Nephron progenitor cell (in vitro differentiated cells): Measurements from ENCODE around the gene KLK13.

Experiments used
- DNase-seq: peaks from one replicate; pipeline ENCODE4 v3.0.0; 2021
- H3K27ac Mint-ChIP-seq: 2 replicates; pipeline ENCODE4 v1.8.0; 2021; ENCODE audit warnings: mild to moderate bottlenecking, moderate library complexity, mixed read lengths
- H3K27me3 Mint-ChIP-seq: 2 replicates; pipeline ENCODE4 v1.8.0; 2021; ENCODE audit warnings: mild to moderate bottlenecking, low read depth, mixed read lengths; ENCODE audit not compliant: poor library complexity
- H3K36me3 Mint-ChIP-seq: 2 replicates; pipeline ENCODE4 v1.8.0; 2021; ENCODE audit warnings: low read depth, mixed read lengths
- H3K4me1 Mint-ChIP-seq: 2 replicates; pipeline ENCODE4 v1.8.0; 2021; ENCODE audit warnings: mixed read lengths
- H3K4me3 Mint-ChIP-seq: 2 replicates; pipeline ENCODE4 v1.8.0; 2021; ENCODE audit warnings: mild to moderate bottlenecking, moderate library complexity, mixed read lengths
- H3K9me3 Mint-ChIP-seq: 2 replicates; pipeline ENCODE4 v1.8.0; 2021; ENCODE audit warnings: mild to moderate bottlenecking, moderate library complexity, mixed read lengths
- TF ChIP-seq, protein P1 (sequence below): fragments of 200-600 bp; sonication (generic); IDR thresholded peaks from 2 replicates; pipeline ENCODE4 v1.5.0; 2021; ENCODE audit warnings: antibody characterized with exemption

KLK13 gene

DNA sequence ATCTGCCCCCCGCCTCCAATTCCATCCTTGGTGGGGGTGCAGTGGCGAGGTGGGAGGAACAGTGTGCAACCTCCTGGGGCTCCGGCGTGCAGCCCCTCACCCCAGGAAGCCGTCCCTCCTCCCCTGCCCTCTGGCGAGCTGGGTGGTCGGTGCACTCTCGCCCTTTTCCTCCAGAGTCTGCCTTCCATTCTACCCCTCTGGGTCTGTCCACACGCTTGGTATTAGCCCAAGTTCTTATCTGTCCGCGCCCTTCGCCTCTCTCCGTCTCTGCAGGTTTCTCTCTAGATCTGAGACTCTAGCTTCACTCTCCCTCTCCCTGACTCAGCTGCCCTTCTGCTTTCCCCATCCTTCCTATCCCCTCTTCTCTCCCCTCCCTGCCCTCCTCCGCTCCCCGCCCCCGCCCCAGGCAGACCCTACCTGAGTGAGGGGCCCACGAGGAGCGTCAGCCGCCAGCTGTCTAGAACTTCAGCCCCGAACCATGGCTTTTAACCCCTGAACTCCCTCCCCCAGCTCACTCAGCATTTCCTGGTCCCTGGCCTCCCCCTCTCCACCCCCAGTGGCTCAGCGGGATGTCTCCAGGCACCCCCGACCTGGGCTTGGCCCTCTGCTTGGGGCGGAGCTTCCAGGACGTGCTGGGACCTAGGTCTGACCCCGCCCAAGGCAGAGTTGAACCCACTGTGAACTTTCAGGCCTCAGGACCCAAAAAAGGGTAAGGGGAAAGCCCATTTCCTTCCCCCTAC lies 499 bp upstream of the KLK13 start:
- peaks cover 54% of the 10 kb centered on the region for H3K27me3 Mint-ChIP-seq
- H3K27ac Mint-ChIP-seq: no peak overlapping the region
- TF ChIP-seq, protein P1, sequence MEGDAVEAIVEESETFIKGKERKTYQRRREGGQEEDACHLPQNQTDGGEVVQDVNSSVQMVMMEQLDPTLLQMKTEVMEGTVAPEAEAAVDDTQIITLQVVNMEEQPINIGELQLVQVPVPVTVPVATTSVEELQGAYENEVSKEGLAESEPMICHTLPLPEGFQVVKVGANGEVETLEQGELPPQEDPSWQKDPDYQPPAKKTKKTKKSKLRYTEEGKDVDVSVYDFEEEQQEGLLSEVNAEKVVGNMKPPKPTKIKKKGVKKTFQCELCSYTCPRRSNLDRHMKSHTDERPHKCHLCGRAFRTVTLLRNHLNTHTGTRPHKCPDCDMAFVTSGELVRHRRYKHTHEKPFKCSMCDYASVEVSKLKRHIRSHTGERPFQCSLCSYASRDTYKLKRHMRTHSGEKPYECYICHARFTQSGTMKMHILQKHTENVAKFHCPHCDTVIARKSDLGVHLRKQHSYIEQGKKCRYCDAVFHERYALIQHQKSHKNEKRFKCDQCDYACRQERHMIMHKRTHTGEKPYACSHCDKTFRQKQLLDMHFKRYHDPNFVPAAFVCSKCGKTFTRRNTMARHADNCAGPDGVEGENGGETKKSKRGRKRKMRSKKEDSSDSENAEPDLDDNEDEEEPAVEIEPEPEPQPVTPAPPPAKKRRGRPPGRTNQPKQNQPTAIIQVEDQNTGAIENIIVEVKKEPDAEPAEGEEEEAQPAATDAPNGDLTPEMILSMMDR: no peak
- H3K36me3 Mint-ChIP-seq: no peaks in the 10 kb centered on the region
- no peaks in the 10 kb centered on the region for H3K9me3 Mint-ChIP-seq
- H3K4me3 Mint-ChIP-seq: peak overlapping the region; percentile 80
- peak; percentile 34 for DNase-seq
- peaks cover 9% of the 10 kb centered on the region for H3K4me1 Mint-ChIP-seq

GRCh38 chr19:51063664-51064063 lies 1.2 kb downstream of the KLK13 start:
- H3K27me3 Mint-ChIP-seq: peaks cover 62% of the 10 kb centered on the region
- no peak for DNase-seq
- no peaks in the 10 kb centered on the region for H3K9me3 Mint-ChIP-seq
- H3K4me1 Mint-ChIP-seq: peaks cover 9% of the 10 kb centered on the region
- peak overlapping the region; percentile 33 for H3K4me3 Mint-ChIP-seq
- H3K27ac Mint-ChIP-seq: no peak overlapping the region
- TF ChIP-seq, protein P1: no peak
- no peaks in the 10 kb centered on the region for H3K36me3 Mint-ChIP-seq

DNA sequence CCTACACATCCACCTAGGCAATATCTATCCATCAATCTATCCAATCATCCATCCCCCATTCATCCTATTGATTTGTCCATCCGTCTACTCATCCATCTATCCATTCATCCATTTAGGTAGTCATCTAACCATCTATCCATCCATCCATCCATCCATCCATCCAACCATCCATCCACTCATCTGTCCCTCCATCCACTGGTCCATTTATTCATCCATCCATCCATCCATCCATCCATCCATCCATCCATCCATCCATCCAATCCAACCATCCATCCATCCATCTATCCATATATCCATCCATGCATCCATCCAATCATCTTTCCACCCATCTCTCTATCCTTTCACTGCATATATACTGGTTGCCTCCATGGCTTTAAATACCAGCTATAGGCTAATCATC lies 3.9 kb downstream of the KLK13 start:
- DNase-seq: no peak
- Mint-ChIP-seq H3K27ac (no peak overlapping the region), H3K27me3 (peaks cover 67% of the 10 kb centered on the region), H3K36me3 (no peaks in the 10 kb centered on the region), H3K9me3 (no peaks in the 10 kb centered on the region), H3K4me1 (peaks cover 7% of the 10 kb centered on the region), H3K4me3 (no peak overlapping the region)
- TF ChIP-seq, protein P1: no peak

GRCh38 chr19:51060336-51060735 lies 4.6 kb downstream of the KLK13 start:
- Mint-ChIP-seq H3K4me1 (peaks cover 3% of the 10 kb centered on the region), H3K36me3 (no peaks in the 10 kb centered on the region), H3K4me3 (no peak overlapping the region), H3K9me3 (no peaks in the 10 kb centered on the region), H3K27ac (no peak overlapping the region), H3K27me3 (peaks cover 66% of the 10 kb centered on the region)
- DNase-seq: no peak
- TF ChIP-seq, protein P1: no peak

DNA sequence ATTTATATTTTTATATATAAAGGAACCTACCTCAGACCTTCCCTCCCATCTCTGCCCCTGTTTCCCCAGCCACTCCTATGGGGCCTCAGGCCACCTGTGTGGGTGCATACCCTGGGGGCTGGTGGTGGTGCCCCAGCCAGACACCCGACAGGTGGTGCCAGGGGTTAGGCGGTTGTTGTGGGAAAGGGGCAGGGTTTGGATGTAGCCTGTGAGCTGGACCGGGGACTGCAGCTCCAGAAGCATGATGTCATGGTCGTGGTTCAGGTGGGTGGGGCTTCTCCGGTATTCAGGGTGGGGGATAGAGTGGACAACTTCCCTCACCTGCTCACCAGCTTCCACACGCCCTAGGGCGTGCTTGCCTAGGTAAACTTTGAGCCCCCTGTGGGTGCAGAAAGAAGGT lies 5.2 kb downstream of the KLK13 start:
- no peak for DNase-seq
- TF ChIP-seq, protein P1: no peak
- Mint-ChIP-seq H3K9me3 (no peaks in the 10 kb centered on the region), H3K27me3 (peaks cover 67% of the 10 kb centered on the region), H3K36me3 (no peaks in the 10 kb centered on the region), H3K27ac (no peak overlapping the region), H3K4me3 (no peak overlapping the region), H3K4me1 (no peaks in the 10 kb centered on the region)

DNA sequence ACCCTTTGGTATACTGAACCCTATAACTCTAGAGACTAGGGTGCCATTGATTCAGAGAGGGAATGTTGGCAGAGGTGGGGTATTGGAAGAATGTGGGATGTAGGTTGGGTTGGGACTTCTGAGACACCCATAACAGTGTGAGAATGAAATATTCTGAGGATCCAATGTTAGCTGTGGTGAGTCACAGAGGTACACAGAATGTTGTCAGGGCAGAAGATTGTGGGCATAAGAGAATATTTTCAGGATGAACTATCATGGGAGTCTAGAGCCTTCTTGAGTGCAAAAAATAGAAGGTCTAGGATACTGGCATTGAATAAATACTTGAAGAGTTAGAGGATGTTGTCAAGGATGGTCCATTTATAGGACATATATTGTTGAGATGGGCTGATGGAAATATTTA lies 9.0 kb downstream of the KLK13 start:
- no peak overlapping the region for H3K4me3 Mint-ChIP-seq
- no peak overlapping the region for H3K27ac Mint-ChIP-seq
- H3K4me1 Mint-ChIP-seq: no peaks in the 10 kb centered on the region
- TF ChIP-seq, protein P1: no peak
- no peak for DNase-seq
- H3K36me3 Mint-ChIP-seq: no peaks in the 10 kb centered on the region
- H3K9me3 Mint-ChIP-seq: no peaks in the 10 kb centered on the region
- H3K27me3 Mint-ChIP-seq: peaks cover 57% of the 10 kb centered on the region
